Umbilical cord (tissue), 2 donors: Measurements from ENCODE around the gene ANKRD7. TPM values are rescaled to one million over a fixed set of nuclear protein-coding genes. Genes with fewer than 3 reads are reported as not detected.

Experiments
- DNase-seq: peaks from one replicate; pipeline ENCODE4 v3.0.0-alpha.2; 2015; ENCODE audit warnings: low spot score
- total RNA-seq: library from RNA; depleted of rRNA; stranded (reverse); fragments of >200 nt; gene quantifications from one replicate; pipeline ENCODE4 v1.2.3, GENCODE V29; 2014; ENCODE audit warnings: low replicate concordance; ENCODE audit not compliant: insufficient read depth

Gene ANKRD7, protein sequence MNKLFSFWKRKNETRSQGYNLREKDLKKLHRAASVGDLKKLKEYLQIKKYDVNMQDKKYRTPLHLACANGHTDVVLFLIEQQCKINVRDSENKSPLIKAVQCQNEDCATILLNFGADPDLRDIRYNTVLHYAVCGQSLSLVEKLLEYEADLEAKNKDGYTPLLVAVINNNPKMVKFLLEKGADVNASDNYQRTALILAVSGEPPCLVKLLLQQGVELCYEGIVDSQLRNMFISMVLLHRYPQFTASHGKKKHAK
- not detected for total RNA-seq

DNA sequence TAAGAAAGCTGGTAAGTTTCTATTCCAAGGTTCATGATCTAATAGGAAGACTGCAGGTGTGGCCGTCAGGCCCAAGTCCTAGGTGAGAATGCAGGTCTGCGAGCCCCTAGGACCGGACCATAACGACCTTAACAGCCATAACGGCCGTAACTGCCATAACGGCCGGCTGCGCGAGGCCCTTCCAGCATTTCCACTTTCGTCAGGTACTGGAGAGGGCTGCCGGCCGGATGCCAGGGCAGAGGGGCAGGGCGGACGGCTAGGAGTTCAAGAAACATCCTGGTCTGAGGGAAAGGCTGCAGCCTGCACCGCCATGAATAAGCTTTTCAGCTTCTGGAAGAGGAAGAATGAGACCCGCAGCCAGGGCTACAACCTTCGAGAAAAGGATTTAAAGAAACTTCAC is at the start of gene ANKRD7:
ANKRD7 (plus strand) TSS at position 184 of the 400 bp plus-strand sequence; CDS start at position 311, 127 bp downstream.
- no peak for DNase-seq

DNA sequence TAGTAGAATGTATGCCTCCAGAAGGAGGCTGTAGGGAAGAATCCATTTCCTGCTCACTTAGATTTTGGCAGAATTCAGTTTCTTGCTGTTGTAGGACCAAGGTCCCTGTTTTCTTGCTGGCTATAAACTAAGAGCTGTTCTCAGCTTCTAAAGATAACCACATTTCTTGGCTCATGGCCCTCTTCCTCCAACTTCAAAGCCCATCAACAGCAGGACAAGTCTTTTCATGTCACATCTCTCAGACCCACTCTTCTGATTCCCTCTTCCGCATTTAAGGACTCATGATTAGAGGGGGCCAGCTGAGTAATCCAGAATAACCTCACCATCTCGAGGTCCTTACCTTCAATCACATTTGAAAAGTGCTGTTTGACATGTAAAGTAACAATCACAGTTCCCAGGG is 48.8 kb upstream of the ANKRD7 start:
- DNase-seq = no peak

DNA sequence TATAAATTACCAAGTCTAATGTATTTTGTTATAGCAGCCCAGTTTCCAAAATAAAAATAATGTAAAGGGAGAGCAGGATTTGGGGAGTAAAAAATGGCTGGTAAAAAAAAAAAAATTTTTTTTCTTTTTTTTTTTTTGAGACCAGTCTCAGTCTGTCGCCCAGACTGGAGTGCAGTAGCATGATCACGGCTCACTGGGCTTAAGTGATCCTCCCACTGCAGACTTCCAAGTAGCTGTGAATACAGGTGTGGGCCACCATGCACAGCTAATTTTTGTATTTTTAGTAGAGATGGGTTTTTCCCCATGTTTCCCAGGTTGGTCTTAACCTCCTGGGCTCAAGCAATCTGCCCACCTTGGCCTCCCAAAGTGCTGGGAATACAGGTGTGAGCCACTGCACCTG is 45.3 kb upstream of the ANKRD7 start:
- no peak for DNase-seq

DNA sequence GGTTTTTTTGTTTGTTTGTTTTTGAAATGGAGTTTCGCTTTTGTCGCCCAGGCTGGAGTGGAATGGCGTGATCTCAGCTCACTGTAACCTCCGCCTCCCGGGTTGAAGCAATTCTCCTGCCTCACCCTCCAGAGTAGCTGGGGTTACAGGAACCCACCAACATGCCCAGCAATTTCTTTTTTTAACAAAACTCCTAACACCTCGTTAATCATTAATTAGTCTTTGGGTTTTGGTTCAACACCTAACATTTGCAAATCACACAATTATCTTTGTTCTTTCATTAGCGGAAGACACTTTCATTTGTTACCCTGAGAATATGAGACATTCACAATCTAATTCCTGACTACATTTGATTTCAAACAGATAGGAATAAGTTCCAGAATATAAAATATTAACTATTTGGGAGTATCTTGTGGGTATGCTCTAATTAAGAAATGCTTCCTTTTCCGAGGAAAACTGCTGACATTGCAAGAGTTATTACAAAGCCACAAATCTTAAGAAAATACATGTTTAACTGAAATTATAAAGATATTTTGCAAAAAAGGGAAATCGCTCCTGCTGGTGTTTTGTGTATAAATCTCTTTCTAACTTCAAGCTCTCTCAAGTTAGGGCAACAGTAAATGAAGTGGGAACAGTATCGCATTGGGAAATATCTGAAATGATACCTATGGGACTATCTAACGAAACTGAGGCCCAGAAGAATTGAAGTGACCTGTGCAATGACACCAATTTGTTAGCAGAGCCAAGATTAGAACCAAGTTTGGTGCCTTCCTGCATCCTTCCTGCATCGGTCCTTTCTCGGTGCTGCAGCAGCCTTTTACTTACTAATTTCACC is 41.7 kb upstream of the ANKRD7 start:
- peak; percentile 5 for DNase-seq

DNA sequence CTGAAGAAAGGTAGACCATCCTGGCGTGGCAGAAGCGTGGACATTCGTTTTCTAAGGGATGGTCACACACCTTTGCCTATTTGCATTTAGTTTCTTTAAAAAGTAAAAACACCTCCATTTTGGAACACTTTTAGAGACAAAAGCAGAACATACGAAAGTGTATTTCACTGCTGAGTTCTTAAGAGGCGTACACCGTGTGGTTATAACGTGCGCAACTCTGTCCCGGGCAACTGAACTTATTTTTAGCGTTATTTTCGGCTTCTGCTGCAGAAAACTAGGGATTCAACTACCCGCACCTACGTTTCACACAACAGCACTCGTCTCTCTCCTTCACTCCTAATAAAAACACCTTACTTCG is 41.1 kb upstream of the ANKRD7 start:
- no peak for DNase-seq

DNA sequence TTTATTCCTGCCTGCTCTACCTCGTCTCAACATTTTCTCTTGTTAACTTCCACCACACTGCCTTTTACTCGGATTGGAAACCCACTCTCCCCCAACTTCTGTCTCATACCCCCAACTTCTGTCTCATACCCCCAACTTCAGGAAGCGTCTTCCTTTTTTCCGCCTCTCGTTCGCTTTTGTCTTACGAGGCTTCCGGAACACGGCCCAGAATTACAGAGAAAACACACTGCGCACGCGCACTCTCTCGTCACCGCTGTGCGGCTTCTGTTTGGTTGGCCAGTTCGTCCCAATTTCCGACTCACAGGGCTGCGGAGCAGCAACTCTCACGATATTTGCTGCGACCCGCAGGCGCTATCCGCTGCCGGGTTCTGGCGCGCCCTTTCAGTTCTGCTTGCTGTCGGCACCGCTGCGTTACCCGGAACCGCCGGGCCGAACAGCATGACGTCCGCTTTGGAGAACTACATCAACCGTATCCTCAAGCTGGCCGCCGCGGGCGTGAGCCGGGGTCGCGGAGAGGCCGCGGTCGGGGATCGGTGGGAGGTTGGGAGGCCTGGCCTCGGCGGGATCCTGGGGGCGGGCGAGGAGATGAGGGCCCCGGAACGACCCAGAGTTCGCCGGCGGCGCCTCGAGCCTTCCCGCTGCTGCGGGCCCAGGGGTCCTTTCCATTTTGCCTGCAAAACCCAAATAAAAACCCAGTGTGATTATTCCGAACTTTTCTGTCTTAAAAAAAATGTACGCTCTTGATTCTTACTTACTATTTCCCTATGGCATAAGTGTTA is 40.5 kb upstream of the ANKRD7 start, which contains the start of gene LSM8:
LSM8 (plus strand) TSS at position 379 of the 779 bp plus-strand sequence; CDS start at position 439, 60 bp downstream.
- peak; percentile 99 for DNase-seq

DNA sequence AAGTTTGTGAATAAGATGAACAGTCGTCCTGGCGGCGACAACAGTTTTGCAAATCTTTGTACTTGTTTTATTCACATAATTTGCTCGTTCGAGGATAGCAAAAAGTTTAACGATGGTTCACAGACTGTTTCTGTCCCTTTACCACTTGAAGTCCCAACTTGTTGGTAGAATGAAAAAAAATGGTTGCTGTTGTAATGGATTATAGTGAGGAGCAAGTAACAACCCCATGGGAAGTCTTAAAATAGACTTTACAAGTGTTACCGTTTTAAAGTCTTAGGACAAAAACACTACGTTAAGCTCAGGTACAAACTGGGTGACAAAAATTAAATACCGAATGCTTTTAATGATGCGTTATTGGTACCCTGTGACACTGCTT is 40.0 kb upstream of the ANKRD7 start:
- no peak for DNase-seq

DNA sequence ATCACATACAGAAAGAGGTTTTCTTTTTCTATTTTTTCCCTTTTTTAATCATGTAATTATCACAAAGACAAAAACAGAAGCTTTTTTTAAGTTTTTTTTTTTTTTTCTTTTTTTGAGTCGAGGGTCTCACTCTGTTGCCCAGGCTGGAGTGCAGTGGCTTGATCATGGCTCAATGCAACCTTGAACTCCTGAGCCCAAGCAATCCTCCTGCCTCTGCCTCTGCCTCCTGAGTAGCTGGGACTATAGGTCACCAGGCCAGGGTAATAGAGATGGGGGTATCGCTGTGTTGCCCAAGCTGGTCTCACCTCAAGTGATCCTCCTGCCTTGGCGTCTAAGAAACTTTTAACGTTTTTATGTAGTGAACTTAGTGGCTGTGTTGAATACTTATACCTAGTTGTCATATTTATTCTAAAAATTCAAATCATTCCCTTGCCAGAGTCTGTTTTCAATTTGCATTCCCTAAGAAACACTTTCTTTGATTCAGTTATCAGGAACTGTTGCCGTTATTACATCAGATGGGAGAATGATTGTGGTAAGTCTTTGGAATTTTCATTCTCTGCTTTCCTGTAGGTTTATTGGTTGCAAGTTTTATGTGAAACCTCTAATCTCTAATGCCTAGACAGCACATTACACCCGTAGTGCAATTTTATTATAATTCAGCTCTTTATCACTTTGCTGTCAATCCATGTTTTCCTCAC is 39.2 kb upstream of the ANKRD7 start:
- DNase-seq = no peak

DNA sequence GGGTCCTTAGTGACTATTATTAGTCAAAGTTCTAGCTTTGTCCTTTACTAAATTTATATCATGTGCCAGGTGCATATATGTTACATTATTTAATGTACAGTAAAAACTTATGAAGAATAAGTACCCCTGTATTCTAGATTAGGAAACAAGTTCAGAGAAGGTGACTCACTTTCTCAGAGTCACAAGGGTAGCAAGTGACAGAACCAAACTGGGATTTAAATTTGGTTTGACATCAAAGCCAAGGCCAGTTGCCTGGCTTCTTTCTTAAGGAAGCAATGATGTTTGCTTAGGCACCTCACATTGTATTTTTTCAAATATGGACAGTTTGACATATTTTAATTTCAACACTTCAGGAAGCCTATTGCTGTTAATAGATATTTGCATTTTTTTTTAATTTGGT is 38.0 kb upstream of the ANKRD7 start:
- DNase-seq = no peak

DNA sequence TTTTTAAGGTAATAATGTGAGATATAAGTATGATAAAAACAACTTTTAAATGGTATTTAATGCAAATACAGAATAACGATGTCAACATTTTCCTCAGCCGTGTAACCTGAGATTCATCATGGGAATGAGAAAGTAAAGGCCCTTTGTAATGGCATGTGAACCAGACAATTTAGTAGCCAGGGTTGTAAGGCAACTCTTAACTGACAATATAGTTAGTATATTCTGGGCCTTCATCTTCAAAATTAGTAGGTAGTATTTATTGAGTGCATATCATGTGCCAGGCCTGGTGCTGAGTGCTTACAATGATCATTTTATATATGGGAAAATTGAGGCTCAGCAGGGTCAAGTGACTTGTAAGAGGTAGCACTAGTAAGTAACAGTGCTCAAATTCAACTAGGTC is 29.9 kb upstream of the ANKRD7 start:
- DNase-seq = no peak

DNA sequence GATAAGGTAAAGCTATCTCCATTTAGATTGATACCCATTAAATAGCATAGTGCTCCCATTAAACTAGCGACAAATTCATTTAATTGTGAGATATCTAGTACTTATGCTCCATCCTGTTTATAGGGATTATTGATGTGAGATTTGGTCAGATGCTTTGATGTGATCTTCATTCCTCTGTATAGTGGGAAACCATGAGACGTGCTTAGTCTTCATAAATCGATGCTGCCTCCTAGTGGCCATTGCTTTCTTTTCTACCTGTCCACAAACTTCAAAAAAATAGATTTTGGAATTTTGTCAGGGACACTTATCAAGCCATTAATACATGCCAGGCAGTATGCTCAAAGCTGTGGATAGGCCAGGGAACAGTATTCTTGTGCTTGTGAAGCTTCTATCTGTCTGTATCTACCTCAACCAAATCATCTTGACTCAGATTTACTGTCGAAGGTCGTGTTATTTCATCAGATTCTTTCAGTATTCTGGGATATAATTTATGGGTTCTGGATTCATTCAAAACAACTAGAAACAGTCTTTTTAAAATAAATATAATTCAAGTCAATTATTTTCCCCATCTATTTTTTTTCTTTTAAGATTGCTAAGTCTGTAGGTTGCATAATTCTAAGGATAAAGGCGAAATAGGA is 28.5 kb upstream of the ANKRD7 start:
- peak; percentile 37 for DNase-seq

DNA sequence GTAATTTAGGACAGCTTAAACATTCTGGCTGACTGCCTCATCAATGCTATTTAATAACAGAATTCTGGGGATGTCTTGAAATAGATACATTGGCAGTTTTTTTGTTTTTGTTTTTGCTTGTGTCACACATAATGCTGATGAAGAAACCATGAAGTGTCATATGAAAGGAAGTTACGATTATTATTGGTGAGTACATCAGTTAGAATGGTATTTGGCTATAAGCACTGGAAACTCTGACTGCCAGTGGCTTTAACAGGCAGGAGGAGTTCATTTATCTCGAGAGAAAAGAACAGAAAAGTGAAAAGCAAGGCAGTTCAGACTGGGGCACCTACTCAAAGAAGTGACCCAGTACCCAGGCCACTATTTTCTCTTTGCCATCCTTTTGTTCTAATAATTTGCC is 22.4 kb upstream of the ANKRD7 start:
- no peak for DNase-seq

DNA sequence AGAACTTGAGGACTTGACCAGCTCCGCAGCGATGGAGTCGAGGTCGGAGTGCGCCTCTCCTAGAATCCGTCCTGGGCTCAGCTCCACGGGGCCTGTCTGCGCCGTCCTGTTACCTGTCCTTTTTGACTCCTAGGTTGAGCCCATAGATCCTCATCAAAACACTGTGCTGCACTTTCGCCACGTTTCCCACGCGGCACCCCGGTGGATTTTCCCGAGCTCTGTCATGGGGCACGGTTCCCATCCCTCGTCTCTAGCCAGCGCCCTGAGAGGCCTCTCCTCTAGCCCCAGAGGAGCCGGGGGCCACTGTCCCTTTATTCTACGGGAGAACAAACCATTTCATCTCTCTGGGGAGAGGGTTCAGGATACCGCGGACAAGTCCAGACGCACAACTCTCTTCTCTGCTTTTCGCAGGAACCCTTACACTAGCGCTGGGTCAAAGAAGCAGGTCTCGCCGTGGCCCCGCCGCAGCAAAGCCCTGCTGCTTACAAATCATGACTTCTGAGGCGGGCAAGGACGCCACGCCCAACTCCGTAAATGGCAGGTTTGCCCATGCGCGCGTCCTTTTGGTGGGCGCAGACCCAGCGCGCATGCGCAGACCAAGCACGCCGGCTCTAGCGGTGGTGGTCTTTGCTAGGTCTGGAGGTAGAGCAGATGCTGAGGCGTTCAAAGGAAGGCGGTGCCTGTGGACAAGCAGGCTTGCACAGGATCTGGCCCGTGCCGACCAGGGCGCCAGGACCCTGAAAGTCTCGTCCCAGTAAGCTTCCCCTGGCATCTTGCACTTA is 10.3 kb upstream of the ANKRD7 start:
- peak; percentile 92 for DNase-seq

DNA sequence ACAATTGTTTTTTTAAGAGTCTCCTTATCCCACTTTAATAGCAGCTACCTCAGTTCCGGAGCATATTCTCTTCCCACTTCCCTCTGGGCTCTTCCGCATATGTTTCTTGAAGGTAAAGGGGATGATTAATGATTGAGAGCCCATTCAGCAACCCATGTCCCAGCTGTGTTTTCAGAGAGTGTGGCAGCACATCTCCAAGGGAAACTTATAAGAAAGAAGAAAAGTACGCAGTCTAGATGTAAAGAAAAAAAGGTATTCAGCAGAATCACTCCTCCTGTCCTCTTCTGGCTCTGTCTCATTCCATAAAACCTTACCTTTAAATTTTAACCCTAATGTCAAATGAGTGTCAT is 9.7 kb upstream of the ANKRD7 start:
- DNase-seq = no peak

DNA sequence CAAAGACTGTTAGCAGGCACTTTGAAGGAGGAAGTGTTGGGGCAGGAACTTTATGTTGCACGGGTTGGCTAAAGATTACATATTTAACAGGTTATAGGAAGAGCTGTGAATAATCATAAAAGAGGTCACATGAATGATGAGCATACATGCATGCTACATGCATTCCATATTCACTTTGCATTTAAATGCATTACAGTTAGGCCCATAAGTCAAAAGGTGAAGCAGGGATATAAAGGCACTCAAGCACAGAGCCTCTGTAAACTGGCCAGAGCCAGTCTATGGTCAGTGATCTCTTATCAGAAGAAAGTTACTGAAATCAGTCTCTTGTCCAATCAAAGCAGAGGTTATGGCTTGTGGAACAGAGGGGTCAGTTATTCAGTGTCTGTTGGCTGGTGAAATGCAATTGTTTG is 7.3 kb upstream of the ANKRD7 start:
- DNase-seq = no peak

DNA sequence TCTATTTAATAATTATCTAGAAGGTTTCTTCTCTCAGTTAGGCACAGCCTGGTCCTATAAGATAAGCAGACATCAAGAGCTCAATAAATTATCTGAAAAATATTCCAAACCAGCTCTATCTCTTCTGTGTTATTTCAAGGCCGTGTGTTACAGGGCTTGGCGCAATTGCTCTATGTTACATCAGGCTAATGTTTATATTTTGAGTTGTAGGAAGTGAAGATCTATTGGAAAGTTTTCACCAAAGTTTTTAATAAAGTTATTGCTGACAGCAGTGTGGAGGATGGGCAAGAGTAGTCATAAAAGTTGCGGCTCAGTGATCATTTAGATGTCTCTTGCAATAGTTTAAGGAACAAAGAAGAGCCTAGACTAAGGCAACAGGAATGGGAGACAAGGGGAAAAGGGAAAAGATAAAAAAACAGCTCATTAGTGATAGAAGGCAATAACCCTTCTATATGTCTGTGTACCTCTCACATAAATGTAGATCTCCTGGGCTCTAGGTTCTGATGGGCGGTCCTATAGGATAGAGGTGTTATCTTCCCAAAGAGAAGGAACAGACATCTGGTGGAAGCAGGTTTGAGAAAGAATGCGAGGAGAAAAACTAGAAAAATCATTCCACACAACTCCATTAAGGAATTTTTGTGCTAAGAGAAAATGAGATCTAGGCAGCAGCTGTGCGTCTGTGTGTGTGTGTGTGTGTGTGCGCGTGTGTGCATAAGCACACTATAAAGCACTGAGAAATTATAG is 5.9 kb upstream of the ANKRD7 start:
- no peak for DNase-seq

DNA sequence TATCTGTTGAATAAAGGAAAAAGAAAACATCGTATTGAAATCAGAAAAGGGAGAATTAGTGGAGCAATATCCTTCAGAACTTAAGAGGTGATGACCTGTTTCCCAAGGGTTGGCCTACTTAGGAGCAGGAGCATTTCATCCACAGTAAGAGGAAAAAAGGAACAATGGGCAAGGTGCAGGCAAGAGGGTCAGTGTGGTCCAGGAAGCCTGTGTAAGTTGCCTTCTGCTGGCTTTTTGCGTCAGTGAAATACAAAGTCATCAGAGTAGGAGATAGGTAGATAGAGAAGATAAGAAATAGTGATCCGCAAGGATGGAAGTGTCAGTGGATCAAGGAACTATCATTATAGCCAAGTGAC is 5.4 kb upstream of the ANKRD7 start:
- DNase-seq = no peak

DNA sequence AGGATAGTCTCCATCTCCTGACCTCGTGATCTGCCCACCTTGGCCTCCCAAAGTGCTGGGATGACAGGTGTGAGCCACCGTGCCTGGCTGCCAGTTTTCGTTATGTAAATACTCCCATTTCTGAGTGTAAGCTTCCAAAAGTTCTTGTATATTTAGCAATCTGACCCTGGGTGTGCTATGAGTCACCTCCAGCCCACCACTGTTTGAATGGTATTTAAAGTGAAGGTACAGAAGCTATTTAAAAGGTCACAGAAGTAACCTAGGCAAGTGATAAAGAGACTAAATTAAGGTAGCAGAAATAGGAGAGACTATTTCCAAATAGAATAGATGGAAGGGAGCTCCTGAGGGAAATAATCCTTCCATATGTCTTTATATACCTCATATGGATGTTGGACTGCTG is 3.9 kb upstream of the ANKRD7 start:
- DNase-seq = no peak

DNA sequence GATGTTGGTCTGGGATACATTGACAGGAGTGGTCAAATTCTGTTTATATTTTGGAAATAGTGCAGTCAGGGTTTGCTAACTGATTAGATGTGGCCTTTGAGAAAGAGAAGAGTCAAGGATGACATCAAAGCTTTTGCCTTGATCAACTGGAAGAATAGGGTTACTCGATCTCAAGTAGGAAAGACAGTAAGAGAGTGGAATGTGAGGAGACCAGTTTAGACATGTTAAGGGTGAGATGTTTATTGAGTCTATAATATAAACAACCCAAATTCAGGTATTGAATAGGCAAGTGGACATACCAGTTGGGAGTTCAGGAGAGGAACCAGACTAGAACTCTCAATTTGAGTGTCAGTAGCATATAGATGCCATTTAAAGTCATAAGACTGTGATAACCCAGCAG is 1.9 kb upstream of the ANKRD7 start:
- no peak for DNase-seq

DNA sequence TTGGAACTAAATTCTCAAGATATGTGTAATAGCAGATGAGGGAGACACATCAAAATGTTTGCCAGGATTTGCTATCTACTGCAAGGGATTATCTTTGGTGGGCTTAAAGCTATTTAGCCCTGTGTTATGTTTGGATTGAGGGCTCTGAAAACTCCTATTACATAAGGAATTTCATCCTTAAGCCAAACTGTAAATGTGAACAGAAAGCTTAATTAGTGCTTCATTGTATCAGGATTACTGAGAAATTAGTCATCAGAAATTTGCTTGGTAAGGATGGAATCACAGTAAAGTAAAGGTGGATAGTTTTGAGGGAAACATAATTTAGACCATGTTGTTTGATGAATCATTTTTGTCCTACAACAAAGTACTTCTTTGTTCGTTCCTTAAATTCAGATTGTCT is 8.3 kb downstream of the ANKRD7 start:
- DNase-seq = peak; percentile 14
